SK-N-MC (cell line): ENCODE measurements around the gene ZNF524.

Source experiments
- EZH2 ChIP-seq: fragments of 200-600 bp; sonication (generic); IDR thresholded peaks from one replicate; pipeline ENCODE4 v1.6.1; 2017; ENCODE audit warnings: antibody characterized with exemption
- POLR2AphosphoS5 ChIP-seq: IDR thresholded peaks from 2 replicates; pipeline ENCODE4 v1.6.1; 2012; ENCODE audit warnings: mild to moderate bottlenecking, low read depth, low read length, borderline replicate concordance

GRCh38 chr19:55591555-55591954 lies 8.5 kb upstream of the ZNF524 start:
- TF ChIP-seq POLR2AphosphoS5, result no peak
- TF ChIP-seq EZH2, result no peak
